Measurements from ENCODE around the gene ITSN2. TPM values are rescaled to one million over a fixed set of nuclear protein-coding genes. Genes with fewer than 3 reads are reported as not detected.

Gene ITSN2
- total and polyA plus RNA-seq, 2 of the 8 experiments (the other 6 are each of a cell fraction or from before 2014, with no cell fraction given): 9.3 to 17.0 TPM

- TF ChIP-seq, protein P1, sequence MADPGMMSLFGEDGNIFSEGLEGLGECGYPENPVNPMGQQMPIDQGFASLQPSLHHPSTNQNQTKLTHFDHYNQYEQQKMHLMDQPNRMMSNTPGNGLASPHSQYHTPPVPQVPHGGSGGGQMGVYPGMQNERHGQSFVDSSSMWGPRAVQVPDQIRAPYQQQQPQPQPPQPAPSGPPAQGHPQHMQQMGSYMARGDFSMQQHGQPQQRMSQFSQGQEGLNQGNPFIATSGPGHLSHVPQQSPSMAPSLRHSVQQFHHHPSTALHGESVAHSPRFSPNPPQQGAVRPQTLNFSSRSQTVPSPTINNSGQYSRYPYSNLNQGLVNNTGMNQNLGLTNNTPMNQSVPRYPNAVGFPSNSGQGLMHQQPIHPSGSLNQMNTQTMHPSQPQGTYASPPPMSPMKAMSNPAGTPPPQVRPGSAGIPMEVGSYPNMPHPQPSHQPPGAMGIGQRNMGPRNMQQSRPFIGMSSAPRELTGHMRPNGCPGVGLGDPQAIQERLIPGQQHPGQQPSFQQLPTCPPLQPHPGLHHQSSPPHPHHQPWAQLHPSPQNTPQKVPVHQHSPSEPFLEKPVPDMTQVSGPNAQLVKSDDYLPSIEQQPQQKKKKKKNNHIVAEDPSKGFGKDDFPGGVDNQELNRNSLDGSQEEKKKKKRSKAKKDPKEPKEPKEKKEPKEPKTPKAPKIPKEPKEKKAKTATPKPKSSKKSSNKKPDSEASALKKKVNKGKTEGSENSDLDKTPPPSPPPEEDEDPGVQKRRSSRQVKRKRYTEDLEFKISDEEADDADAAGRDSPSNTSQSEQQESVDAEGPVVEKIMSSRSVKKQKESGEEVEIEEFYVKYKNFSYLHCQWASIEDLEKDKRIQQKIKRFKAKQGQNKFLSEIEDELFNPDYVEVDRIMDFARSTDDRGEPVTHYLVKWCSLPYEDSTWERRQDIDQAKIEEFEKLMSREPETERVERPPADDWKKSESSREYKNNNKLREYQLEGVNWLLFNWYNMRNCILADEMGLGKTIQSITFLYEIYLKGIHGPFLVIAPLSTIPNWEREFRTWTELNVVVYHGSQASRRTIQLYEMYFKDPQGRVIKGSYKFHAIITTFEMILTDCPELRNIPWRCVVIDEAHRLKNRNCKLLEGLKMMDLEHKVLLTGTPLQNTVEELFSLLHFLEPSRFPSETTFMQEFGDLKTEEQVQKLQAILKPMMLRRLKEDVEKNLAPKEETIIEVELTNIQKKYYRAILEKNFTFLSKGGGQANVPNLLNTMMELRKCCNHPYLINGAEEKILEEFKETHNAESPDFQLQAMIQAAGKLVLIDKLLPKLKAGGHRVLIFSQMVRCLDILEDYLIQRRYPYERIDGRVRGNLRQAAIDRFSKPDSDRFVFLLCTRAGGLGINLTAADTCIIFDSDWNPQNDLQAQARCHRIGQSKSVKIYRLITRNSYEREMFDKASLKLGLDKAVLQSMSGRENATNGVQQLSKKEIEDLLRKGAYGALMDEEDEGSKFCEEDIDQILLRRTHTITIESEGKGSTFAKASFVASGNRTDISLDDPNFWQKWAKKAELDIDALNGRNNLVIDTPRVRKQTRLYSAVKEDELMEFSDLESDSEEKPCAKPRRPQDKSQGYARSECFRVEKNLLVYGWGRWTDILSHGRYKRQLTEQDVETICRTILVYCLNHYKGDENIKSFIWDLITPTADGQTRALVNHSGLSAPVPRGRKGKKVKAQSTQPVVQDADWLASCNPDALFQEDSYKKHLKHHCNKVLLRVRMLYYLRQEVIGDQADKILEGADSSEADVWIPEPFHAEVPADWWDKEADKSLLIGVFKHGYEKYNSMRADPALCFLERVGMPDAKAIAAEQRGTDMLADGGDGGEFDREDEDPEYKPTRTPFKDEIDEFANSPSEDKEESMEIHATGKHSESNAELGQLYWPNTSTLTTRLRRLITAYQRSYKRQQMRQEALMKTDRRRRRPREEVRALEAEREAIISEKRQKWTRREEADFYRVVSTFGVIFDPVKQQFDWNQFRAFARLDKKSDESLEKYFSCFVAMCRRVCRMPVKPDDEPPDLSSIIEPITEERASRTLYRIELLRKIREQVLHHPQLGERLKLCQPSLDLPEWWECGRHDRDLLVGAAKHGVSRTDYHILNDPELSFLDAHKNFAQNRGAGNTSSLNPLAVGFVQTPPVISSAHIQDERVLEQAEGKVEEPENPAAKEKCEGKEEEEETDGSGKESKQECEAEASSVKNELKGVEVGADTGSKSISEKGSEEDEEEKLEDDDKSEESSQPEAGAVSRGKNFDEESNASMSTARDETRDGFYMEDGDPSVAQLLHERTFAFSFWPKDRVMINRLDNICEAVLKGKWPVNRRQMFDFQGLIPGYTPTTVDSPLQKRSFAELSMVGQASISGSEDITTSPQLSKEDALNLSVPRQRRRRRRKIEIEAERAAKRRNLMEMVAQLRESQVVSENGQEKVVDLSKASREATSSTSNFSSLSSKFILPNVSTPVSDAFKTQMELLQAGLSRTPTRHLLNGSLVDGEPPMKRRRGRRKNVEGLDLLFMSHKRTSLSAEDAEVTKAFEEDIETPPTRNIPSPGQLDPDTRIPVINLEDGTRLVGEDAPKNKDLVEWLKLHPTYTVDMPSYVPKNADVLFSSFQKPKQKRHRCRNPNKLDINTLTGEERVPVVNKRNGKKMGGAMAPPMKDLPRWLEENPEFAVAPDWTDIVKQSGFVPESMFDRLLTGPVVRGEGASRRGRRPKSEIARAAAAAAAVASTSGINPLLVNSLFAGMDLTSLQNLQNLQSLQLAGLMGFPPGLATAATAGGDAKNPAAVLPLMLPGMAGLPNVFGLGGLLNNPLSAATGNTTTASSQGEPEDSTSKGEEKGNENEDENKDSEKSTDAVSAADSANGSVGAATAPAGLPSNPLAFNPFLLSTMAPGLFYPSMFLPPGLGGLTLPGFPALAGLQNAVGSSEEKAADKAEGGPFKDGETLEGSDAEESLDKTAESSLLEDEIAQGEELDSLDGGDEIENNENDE (IDR thresholded peaks at IDR 0.05; ENCODE audit: insufficient replicate concordance, low read length): no peak
- TF ChIP-seq YY1 (IDR thresholded peaks at IDR 0.05; ENCODE audit: low read depth, low read length): no peak
- no peak for TF ChIP-seq SP2 (IDR thresholded peaks at IDR 0.05; ENCODE audit: low read length)
- no peak for TF ChIP-seq KDM1A (IDR thresholded peaks at IDR 0.05; ENCODE audit: borderline replicate concordance, low read length)
These were observed 122.2 kb downstream of the ITSN2 start (continued) for GRCh38 chr2:24238158-24238557.

Data from H1 (cell line).